Endothelial cell of umbilical vein (primary cell): ENCODE measurements around the gene EFR3B. TPM values are rescaled to one million over a fixed set of nuclear protein-coding genes. Genes with fewer than 3 reads are reported as not detected.

Source experiments
- BruUV-seq: library from RNA; stranded (reverse); fragments of 400-500 nt; replicated peaks from 2 replicates; lab custom pipeline; 2021; lab: Mats Ljungman, UMichigan
- CTCF ChIA-PET: fragments of 300-600, 350-600 bp; sonication (Branson Sonifier 250); formaldehyde crosslinking; loops from one replicate; lab custom pipeline; 2021; ENCODE audit warnings: antibody characterized with exemption, inconsistent platforms; lab: Charles Lee
- POLR2A ChIA-PET: fragments of 300-600, 350-600 bp; sonication (Branson Sonifier 250); formaldehyde crosslinking; loops from one replicate; lab custom pipeline; 2021; ENCODE audit warnings: antibody characterized with exemption, inconsistent platforms; lab: Charles Lee
- DNase-seq: peaks from one replicate; pipeline ENCODE4 v3.0.0-alpha.2; 2011; ENCODE audit warnings: low read depth, low spot score
- FAIRE-seq: peaks from 2 replicates; lab custom pipeline; 2011; peaks lifted over from hg19 to GRCh38; lab: Jason Lieb, UNC
- H2AFZ ChIP-seq: 2 replicates; pipeline ENCODE4 v1.6.0; 2012; ENCODE audit warnings: low read depth, low read length, control low read depth, inconsistent platforms
- H3K27ac ChIP-seq: 2 replicates; pipeline ENCODE4 v1.5.1; 2011; ENCODE audit warnings: low read depth, mild to moderate bottlenecking, control low read depth, low read length, moderate library complexity; ENCODE audit not compliant: insufficient read depth
- H3K27me3 ChIP-seq, 2 experiments: 2 replicates each; pipeline versions ENCODE4 v1.6.0 to v1.6.1; 2011; ENCODE audit warnings: low read length in 2 of 2, mixed read lengths in 1 of 2; ENCODE audit not compliant: control insufficient read depth in 2 of 2, insufficient read depth in 2 of 2
- H3K36me3 ChIP-seq, 2 experiments: 2 replicates in 1 of 2; 3 replicates in 1 of 2; pipeline ENCODE4 v1.5.1; 2011; ENCODE audit warnings: low read length in 2 of 2, mild to moderate bottlenecking in 1 of 2, moderate library complexity in 1 of 2; ENCODE audit not compliant: control insufficient read depth in 2 of 2, insufficient read depth in 2 of 2; ENCODE audit errors: extremely low read depth in 1 of 2
- H3K4me1 ChIP-seq: 3 replicates; pipeline ENCODE4 v1.5.1; 2011; ENCODE audit warnings: mild to moderate bottlenecking, low read length; ENCODE audit not compliant: control insufficient read depth, insufficient read depth; ENCODE audit errors: extremely low read depth
- H3K4me2 ChIP-seq: 2 replicates; pipeline ENCODE4 v1.6.1; 2011; ENCODE audit warnings: low read length, control low read depth, mixed read lengths; ENCODE audit not compliant: insufficient read depth
- H3K4me3 ChIP-seq, 3 experiments: fragments of 200-600 bp in 1 of 3; sonication (generic), shearing (Covaris generic) in 1 of 3; replicated peaks in 1 of 3; 2 replicates each; pipeline ENCODE4 v1.5.1; 2011 to 2016; ENCODE audit warnings: control low read depth in 3 of 3, low read length in 3 of 3, mild to moderate bottlenecking in 2 of 3, inconsistent platforms in 1 of 3, low read depth in 1 of 3, moderate library complexity in 1 of 3; ENCODE audit not compliant: insufficient read depth in 1 of 3
- H3K79me2 ChIP-seq: 2 replicates; pipeline ENCODE4 v1.6.0; 2012; ENCODE audit warnings: low read length, inconsistent platforms; ENCODE audit not compliant: control insufficient read depth, insufficient read depth
- H3K9ac ChIP-seq: replicated peaks from 2 replicates; pipeline ENCODE3; 2011; ENCODE audit warnings: low read length, control low read depth; ENCODE audit not compliant: insufficient read depth; ENCODE audit errors: extremely low read depth
- H3K9me1 ChIP-seq: replicated peaks from 3 replicates; pipeline ENCODE4 v1.6.0; 2011; ENCODE audit warnings: mild to moderate bottlenecking, low read length; ENCODE audit not compliant: control insufficient read depth, insufficient read depth; ENCODE audit errors: extremely low read depth
- H3K9me3 ChIP-seq: replicated peaks from 2 replicates; pipeline ENCODE4 v1.5.1; 2012; ENCODE audit warnings: low read length, inconsistent platforms; ENCODE audit not compliant: control insufficient read depth, insufficient read depth
- H4K20me1 ChIP-seq: replicated peaks from 2 replicates; pipeline ENCODE3; 2011; ENCODE audit warnings: mild to moderate bottlenecking, low read length; ENCODE audit not compliant: control insufficient read depth, insufficient read depth; ENCODE audit errors: extremely low read depth
- EZH2 ChIP-seq: IDR thresholded peaks from 2 replicates; pipeline ENCODE4 v1.6.1; 2012; ENCODE audit warnings: borderline replicate concordance, low read depth, mild to moderate bottlenecking, moderate library complexity, low read length, inconsistent platforms; ENCODE audit not compliant: severe bottlenecking
- dilution Hi-C: fragments of 300-500 bp; cut with MboI; formaldehyde crosslinking; loops from one replicate; pipeline ENCODE4 v1.15.0; 2019; ENCODE audit warnings: low sequenced_read_pairs; ENCODE audit not compliant: extremely low pct_ligation_motif_present
- intact Hi-C: fragments of 100-400 bp; cut with micrococcal nuclease; formaldehyde crosslinking; loops from one replicate; pipeline ENCODE4 v1.10.0; 2022
- polyA plus RNA-seq, 4 experiments: library from polyadenylated mRNA; depleted of rRNA in 3 of 4; stranded (reverse) in 3 of 4; unstranded in 1 of 4; fragments of >200 nt; gene quantifications; 2 replicates each; pipeline versions ENCODE4 v1.2.1 to v1.2.3, GENCODE V29; 2011 to 2012; ENCODE audit warnings: missing spikeins in 1 of 4
- total RNA-seq: library from RNA; stranded (reverse); gene quantifications from 2 replicates; pipeline ENCODE4 v1.2.3, GENCODE V29; 2021
- TF ChIP-seq, protein P1 (sequence below), 2 donors: IDR thresholded peaks; 1 replicate in 1 of 2; 2 replicates in 1 of 2; pipeline ENCODE4 v1.5.1; 2011; ENCODE audit warnings: low read length in 2 of 2, mild to moderate bottlenecking in 2 of 2, moderate library complexity in 2 of 2, control low read depth in 1 of 2, inconsistent platforms in 1 of 2, low read depth in 1 of 2; ENCODE audit not compliant: insufficient read depth in 1 of 2; ENCODE audit errors: extremely low read depth in 1 of 2

The EFR3B gene
- total and polyA plus RNA-seq, 2 donors (not counting 3 experiments of a cell fraction or from before 2014, with no cell fraction given), result 0.15 to 0.77 TPM

DNA sequence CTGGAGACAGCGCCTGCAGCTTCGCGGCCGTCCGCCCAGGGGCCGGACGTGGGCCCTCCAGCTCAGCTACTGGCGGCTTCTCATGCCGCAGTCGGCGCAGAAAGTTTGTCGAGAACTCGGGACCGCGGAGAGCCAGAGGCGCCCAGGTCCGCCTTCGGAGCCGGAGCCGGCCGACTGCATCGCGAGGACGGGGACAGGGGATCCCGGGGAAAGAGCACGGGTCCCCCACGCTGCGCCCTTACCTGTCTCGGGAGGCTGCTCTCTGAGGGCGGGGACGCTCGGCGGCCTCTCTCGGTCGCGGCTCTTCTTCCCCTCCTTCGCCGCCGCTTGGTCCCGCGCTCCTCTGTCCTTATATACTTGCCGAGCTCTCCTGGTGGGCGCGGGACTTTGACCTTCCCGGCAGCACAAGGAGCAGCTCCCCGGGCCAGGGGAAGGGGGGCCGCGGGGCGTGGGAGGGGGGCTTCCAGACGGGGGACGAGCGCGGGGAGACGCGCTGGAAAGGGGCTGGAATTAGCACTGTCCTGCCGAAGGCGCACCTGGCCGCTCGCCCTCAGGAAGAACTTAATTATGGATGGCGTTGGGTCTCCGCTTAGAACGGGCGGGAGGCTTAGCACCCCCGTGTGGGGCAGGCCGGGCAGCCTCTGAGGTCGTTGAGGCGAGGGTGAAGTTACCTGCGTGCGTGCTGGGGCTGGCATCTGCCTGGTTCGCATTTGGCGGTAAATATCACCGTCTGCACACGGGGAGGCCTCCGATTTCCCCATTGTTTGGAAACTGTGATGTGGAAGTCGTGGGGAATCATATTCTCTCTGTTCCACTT is 126.6 kb downstream of the EFR3B start, which contains the start of gene POMC:
Gene POMC (minus strand): TSS at position 325 of the 817 bp plus-strand sequence. CDS start 3,808 bp downstream, outside the sequence.
- no peak for FAIRE-seq
- no peaks in the 10 kb centered on the region for H4K20me1 ChIP-seq
- CTCF ChIA-PET, result interaction anchor here (0.9 to 3.2 kb wide), 4 partner anchors 60 to 338 kb away, joined by 3 to 12 read pairs (median 3); no protein-coding TSS in a partner anchor

More for the DNA sequence above, 126.6 kb downstream of the EFR3B start, which contains the start of gene POMC:
- POLR2A ChIA-PET, result no interaction called here
- Histone ChIP-seq H3K36me3 (no peaks in the 10 kb centered on the region), H3K9me3 (no peaks in the 10 kb centered on the region), H2AFZ (peak within 1 kb of the TSS; percentile 52), H3K79me2 (no peaks in the 10 kb centered on the region), H3K4me1 (peaks cover 2% of the 10 kb centered on the region), H3K27me3 (peaks cover 61 to 70% of the 10 kb centered on the region in 2 experiments), H3K27ac (no peak within 1 kb of the TSS), H3K4me3 (peak within 1 kb of the TSS in 1 of 3 experiments; percentile 26), H3K9me1 (no peaks in the 10 kb centered on the region), H3K4me2 (peak within 1 kb of the TSS; percentile 46), H3K9ac (no peak within 1 kb of the TSS)
- TF ChIP-seq EZH2, result peak; percentile 91
- TF ChIP-seq, protein P1, sequence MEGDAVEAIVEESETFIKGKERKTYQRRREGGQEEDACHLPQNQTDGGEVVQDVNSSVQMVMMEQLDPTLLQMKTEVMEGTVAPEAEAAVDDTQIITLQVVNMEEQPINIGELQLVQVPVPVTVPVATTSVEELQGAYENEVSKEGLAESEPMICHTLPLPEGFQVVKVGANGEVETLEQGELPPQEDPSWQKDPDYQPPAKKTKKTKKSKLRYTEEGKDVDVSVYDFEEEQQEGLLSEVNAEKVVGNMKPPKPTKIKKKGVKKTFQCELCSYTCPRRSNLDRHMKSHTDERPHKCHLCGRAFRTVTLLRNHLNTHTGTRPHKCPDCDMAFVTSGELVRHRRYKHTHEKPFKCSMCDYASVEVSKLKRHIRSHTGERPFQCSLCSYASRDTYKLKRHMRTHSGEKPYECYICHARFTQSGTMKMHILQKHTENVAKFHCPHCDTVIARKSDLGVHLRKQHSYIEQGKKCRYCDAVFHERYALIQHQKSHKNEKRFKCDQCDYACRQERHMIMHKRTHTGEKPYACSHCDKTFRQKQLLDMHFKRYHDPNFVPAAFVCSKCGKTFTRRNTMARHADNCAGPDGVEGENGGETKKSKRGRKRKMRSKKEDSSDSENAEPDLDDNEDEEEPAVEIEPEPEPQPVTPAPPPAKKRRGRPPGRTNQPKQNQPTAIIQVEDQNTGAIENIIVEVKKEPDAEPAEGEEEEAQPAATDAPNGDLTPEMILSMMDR (IDR thresholded peaks at IDR 0.05; ENCODE audit: extremely low read depth in 1 of 2, insufficient read depth in 1 of 2, low read depth in 1 of 2, low read length in 2 of 2), result no peak
- no TSS peak for BruUV-seq
- DNase-seq, result peak; percentile 22
- intact Hi-C loops (no loop called here), dilution Hi-C loops (no loop called here)
